ENCODE measurements around the gene TOLLIP. TPM values are rescaled to one million over a fixed set of nuclear protein-coding genes. Genes with fewer than 3 reads are reported as not detected.
"Not testable (repeated sequence)": the region's sequence is repeated elsewhere in the genome, so short reads cannot be mapped to it uniquely, and the experiment has no call there.

Gene TOLLIP
- total RNA-seq (10 to 100 TPM; 44.4 to 54.1 (median 50.8) TPM), total RNA-seq (24.3 to 76.0 (median 41.4) reads per million in 29 experiments)
- 13.0 TPM for total RNA-seq (2013)

DNA sequence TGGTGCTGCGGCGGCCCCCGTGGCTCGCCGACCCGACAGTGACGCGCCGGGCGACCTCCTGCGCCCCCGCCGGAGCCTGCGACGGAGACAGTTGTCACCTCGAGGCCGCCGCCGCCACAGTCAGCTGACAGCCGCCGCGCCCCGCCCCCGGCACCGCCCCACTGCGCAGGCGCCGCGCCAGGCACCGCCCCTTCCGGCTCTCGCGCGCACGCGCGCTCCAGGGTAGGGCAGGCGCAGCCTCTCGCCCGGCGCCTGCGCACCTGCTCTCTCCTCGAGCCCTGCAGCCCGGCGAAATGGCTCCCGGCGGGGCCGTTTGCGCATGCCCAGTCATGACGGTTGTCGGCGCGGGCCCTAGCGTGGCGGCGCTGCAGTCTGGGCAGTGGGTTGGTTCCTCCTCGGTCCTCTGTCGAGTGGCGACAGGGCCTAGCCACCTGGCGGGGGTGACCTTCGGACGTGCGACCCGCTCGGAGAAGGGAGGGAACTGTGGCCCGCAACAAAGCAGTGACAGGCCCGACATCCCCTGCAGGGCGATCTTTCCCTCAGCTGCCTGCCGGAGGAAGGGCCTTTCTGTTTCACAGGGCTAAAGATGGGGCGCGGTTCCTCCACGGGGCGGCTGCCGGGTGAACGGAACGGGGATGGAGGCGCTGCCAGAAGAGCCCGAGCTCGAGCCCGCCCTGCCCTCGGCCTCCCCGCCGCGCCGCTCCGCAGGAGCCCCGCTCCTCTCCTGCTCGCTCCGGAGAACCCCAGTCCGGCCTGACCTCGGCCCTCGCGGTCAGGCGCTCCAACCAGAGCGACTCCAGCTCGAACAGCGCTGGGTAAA, at the start of gene TOLLIP:
TOLLIP (minus strand) TSS at position 135 of the 820 bp plus-strand sequence; CDS start at position 1, 134 bp downstream.
- Histone ChIP-seq H3K4me1 (ENCODE audit: control insufficient read depth in 1 of 2, extremely low read depth in 1 of 2, insufficient read depth in 2 of 2, low read length in 2 of 2) (peaks cover 11 to 55% of the 10 kb centered on the region in 2 experiments), H3K27ac (ENCODE audit: low read length) (peak within 1 kb of the TSS; percentile 96), H3K4me3 (ENCODE audit: control insufficient read depth in 1 of 2, extremely low read depth in 1 of 2, low read length in 1 of 2) (peak within 1 kb of the TSS; percentile 65 to 87), H3K36me3 (ENCODE audit: control insufficient read depth in 2 of 2, extremely low read depth in 1 of 2, insufficient read depth in 1 of 2, low read length in 1 of 2) (peaks cover 0 to 12% of the 10 kb centered on the region in 2 donors), H3K9me3 (no peaks in the 10 kb centered on the region), H3K27me3 (replicated peaks in 1 of 2; ENCODE audit: control insufficient read depth in 2 of 2, extremely low read depth in 1 of 2, insufficient read depth in 2 of 2, low read length in 1 of 2) (no peaks in the 10 kb centered on the region)
- DNase-seq (peak; percentile 91 to 99 (median 97)), ATAC-seq (replicated peaks in 1 of 4) (peak; percentile 84 to 87 (median 84))
- no peaks in the 10 kb centered on the region for H3K27me3 Mint-ChIP-seq
- 3% methylated on average over 97 of the region's 97 CpGs for WGBS (ENCODE audit: insufficient coverage)
- peak within 1 kb of the TSS; percentile 85 to 89 (median 88) for H3K4me3 Mint-ChIP-seq
- peaks cover 3% of the 10 kb centered on the region for H3K36me3 Mint-ChIP-seq
- H3K27ac Mint-ChIP-seq, result peak within 1 kb of the TSS; percentile 92 to 97
- H3K9me3 Mint-ChIP-seq, result peaks cover 0 to 4% (median 0%) of the 10 kb centered on the region in 3 donors
- H3K4me1 Mint-ChIP-seq, result peaks cover 49 to 51% (median 50%) of the 10 kb centered on the region in 3 donors
- ChIA-PET POLR2A (interaction anchor here (0.7 to 1.2 kb wide), 3 partner anchors 46 to 284 kb away, joined by 3 read pairs; no protein-coding TSS in a partner anchor), CTCF (no interaction called here)

- POLR2A ChIA-PET; H3K4me1 ChIP-seq (ENCODE audit: control insufficient read depth in 1 of 2, extremely low read depth in 1 of 2, insufficient read depth in 2 of 2, low read length in 2 of 2); CTCF ChIA-PET; H3K36me3 ChIP-seq (ENCODE audit: control insufficient read depth in 2 of 2, extremely low read depth in 1 of 2, insufficient read depth in 1 of 2, low read length in 1 of 2); H3K9me3 Mint-ChIP-seq; DNase-seq; H3K9me3 ChIP-seq; H3K36me3 Mint-ChIP-seq; H3K4me3 Mint-ChIP-seq; H3K27ac Mint-ChIP-seq; H3K27ac ChIP-seq (ENCODE audit: low read length); H3K4me1 Mint-ChIP-seq; ATAC-seq (replicated peaks in 1 of 4); H3K4me3 ChIP-seq (ENCODE audit: control insufficient read depth in 1 of 2, extremely low read depth in 1 of 2, low read length in 1 of 2): not testable (repeated sequence)
- WGBS (ENCODE audit: insufficient coverage), result 88% methylated on average over 13 of the region's 17 CpGs
- H3K27me3 ChIP-seq (replicated peaks in 1 of 2; ENCODE audit: control insufficient read depth in 2 of 2, extremely low read depth in 1 of 2, insufficient read depth in 2 of 2, low read length in 1 of 2), result peaks cover 0 to 42% of the 10 kb centered on the region in 2 experiments
- peaks cover 15 to 24% of the 10 kb centered on the region in 2 donors for H3K27me3 Mint-ChIP-seq
These were observed 49.5 kb upstream of the TOLLIP start for GRCh38 chr11:1358931-1359330.

GRCh38 chr11:1358286-1358685, 48.9 kb upstream of the TOLLIP start:
- no peak for DNase-seq
- WGBS (ENCODE audit: insufficient coverage), result 58% methylated on average over 7 of the region's 16 CpGs
- H3K27ac Mint-ChIP-seq, result no peak overlapping the region
- ATAC-seq (replicated peaks in 1 of 4), result no peak
- H3K4me1 ChIP-seq (ENCODE audit: control insufficient read depth in 1 of 2, extremely low read depth in 1 of 2, insufficient read depth in 2 of 2, low read length in 2 of 2), result no peaks in the 10 kb centered on the region
- no peaks in the 10 kb centered on the region for H3K9me3 Mint-ChIP-seq
- H3K4me1 Mint-ChIP-seq, result no peaks in the 10 kb centered on the region
- no peak overlapping the region for H3K4me3 ChIP-seq (ENCODE audit: control insufficient read depth in 1 of 2, extremely low read depth in 1 of 2, low read length in 1 of 2)
- no peak overlapping the region for H3K4me3 Mint-ChIP-seq
- peaks cover 15 to 24% of the 10 kb centered on the region in 2 donors for H3K27me3 Mint-ChIP-seq
- POLR2A ChIA-PET, result no interaction called here
- H3K27me3 ChIP-seq (replicated peaks in 1 of 2; ENCODE audit: control insufficient read depth in 2 of 2, extremely low read depth in 1 of 2, insufficient read depth in 2 of 2, low read length in 1 of 2), result peaks cover 0 to 46% of the 10 kb centered on the region in 2 experiments
- CTCF ChIA-PET, result no interaction called here
- H3K36me3 ChIP-seq (ENCODE audit: control insufficient read depth in 2 of 2, extremely low read depth in 1 of 2, insufficient read depth in 1 of 2, low read length in 1 of 2), result no peaks in the 10 kb centered on the region
- no peaks in the 10 kb centered on the region for H3K36me3 Mint-ChIP-seq
- no peaks in the 10 kb centered on the region for H3K9me3 ChIP-seq
- H3K27ac ChIP-seq (ENCODE audit: low read length), result no peak overlapping the region

DNA sequence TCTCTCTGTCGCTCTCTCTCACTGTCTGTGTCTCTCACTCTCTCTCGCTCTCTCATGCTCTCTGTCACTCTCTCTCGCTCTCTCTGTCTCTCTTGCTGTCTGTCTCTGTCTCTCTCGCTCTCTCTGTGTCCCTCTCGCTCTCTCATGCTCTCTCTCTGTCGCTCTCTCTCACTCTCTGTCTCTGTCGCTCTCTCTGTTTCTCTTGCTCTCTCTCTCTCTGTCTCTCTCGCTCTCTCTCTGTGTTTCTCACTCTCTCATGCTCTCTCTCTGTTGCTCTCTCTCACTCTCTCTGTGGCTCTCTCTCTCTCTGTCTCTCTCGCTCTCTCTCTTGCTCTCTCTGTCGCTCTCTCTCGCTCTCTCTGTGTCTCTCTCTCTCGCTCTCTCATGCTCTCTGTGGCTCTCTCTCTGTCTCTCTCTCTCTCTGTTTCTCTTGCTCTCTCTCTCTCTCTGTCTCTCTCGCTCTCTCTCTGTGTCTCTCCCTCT, 47.1 kb upstream of the TOLLIP start:
- Histone ChIP-seq H3K27me3 (replicated peaks in 1 of 2; ENCODE audit: control insufficient read depth in 2 of 2, extremely low read depth in 1 of 2, insufficient read depth in 2 of 2, low read length in 1 of 2) (peaks cover 0 to 41% of the 10 kb centered on the region in 2 experiments), H3K4me3 (ENCODE audit: control insufficient read depth in 1 of 2, extremely low read depth in 1 of 2, low read length in 1 of 2) (no peak overlapping the region), H3K9me3 (no peaks in the 10 kb centered on the region), H3K36me3 (ENCODE audit: control insufficient read depth in 2 of 2, extremely low read depth in 1 of 2, insufficient read depth in 1 of 2, low read length in 1 of 2) (no peaks in the 10 kb centered on the region), H3K4me1 (ENCODE audit: control insufficient read depth in 1 of 2, extremely low read depth in 1 of 2, insufficient read depth in 2 of 2, low read length in 2 of 2) (no peaks in the 10 kb centered on the region), H3K27ac (ENCODE audit: low read length) (no peak overlapping the region)
- H3K4me1 Mint-ChIP-seq, result no peaks in the 10 kb centered on the region
- no peak overlapping the region for H3K27ac Mint-ChIP-seq
- ATAC-seq (replicated peaks in 1 of 4), result no peak
- H3K4me3 Mint-ChIP-seq, result no peak overlapping the region
- no peak for DNase-seq
- no peaks in the 10 kb centered on the region for H3K9me3 Mint-ChIP-seq
- H3K36me3 Mint-ChIP-seq, result no peaks in the 10 kb centered on the region
- ChIA-PET CTCF (no interaction called here), POLR2A (no interaction called here)
- H3K27me3 Mint-ChIP-seq, result peaks cover 15 to 22% of the 10 kb centered on the region in 2 donors
- WGBS (ENCODE audit: insufficient coverage), result 85% methylated on average over 12 of the region's 13 CpGs

DNA sequence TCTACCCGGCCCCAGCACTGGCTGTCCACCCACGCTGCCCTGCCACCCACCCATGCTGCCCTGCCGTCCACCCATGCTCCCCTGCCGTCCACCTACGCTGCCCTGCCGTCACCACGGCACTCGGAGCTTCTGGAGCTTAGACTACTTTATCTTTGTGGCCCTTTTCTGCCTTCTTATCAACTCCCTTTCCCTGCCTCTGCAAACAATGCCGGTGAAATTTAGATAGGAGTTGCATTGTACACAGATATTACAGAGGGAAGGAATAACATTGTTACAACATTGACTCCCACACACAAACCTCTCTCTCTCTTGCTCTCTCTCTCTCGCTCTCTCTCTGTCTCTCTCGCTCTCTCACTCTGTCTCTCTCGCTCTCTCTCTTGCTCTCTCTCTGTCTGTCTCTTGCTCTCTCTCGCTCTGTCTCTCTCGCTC, 46.6 kb upstream of the TOLLIP start:
- no peak overlapping the region for H3K4me3 Mint-ChIP-seq
- ChIA-PET POLR2A (no interaction called here), CTCF (no interaction called here)
- no peaks in the 10 kb centered on the region for H3K4me1 ChIP-seq (ENCODE audit: control insufficient read depth in 1 of 2, extremely low read depth in 1 of 2, insufficient read depth in 2 of 2, low read length in 2 of 2)
- H3K4me3 ChIP-seq (ENCODE audit: control insufficient read depth in 1 of 2, extremely low read depth in 1 of 2, low read length in 1 of 2), result no peak overlapping the region
- no peaks in the 10 kb centered on the region for H3K9me3 ChIP-seq
- ATAC-seq (replicated peaks in 1 of 4) (no peak), DNase-seq (no peak)
- no peak overlapping the region for H3K27ac Mint-ChIP-seq
- no peak overlapping the region for H3K27ac ChIP-seq (ENCODE audit: low read length)
- no peaks in the 10 kb centered on the region for H3K36me3 Mint-ChIP-seq
- peaks cover 0 to 40% of the 10 kb centered on the region in 2 experiments for H3K27me3 ChIP-seq (replicated peaks in 1 of 2; ENCODE audit: control insufficient read depth in 2 of 2, extremely low read depth in 1 of 2, insufficient read depth in 2 of 2, low read length in 1 of 2)
- H3K27me3 Mint-ChIP-seq, result peaks cover 15 to 22% of the 10 kb centered on the region in 2 donors
- 72% methylated on average over 5 of the region's 14 CpGs for WGBS (ENCODE audit: insufficient coverage)
- H3K9me3 Mint-ChIP-seq, result no peaks in the 10 kb centered on the region
- H3K36me3 ChIP-seq (ENCODE audit: control insufficient read depth in 2 of 2, extremely low read depth in 1 of 2, insufficient read depth in 1 of 2, low read length in 1 of 2), result no peaks in the 10 kb centered on the region
- no peaks in the 10 kb centered on the region for H3K4me1 Mint-ChIP-seq

DNA sequence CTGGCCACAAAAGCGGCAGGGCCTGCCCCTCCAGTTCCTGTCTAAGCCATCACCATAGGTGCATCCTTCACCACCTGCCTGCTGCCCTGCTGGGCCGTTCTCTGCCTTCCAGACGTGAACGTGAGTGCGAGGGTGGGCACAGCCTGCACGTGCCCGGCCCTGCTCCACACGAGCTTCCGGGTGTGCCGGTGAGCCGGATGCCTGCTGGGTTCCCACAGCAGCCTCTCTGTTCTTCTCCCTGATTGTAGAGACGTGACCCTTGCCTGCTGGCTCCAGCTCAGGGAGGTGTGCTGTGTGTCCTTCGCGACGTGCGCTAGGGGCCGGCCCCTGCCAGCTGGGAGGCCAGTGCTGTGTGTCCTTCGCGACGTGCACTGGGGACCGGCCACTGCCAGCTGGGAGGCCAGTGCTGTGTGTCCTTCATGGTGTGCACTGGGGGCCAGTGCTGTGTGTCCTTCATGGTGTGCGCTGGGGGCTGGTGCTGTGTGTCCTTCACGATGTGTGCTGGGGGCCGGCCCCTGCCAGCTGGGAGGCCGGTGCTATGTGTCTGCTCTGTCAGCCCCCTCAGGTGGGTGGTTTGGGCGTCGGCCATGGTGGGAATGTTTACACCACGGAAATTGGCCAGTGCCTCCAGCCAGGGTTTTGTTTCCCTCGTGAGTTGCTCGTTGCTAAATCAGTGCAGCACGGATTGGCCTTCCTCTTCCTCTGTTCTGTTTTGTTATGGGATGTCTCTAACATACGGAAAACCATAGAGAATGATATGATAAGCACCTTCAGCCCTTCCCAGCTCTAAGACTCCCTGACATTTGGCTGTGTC, 44.9 kb upstream of the TOLLIP start:
- H3K27ac ChIP-seq (ENCODE audit: low read length), result no peak overlapping the region
- H3K4me3 Mint-ChIP-seq, result no peak overlapping the region
- ChIA-PET CTCF (no interaction called here), POLR2A (no interaction called here)
- H3K27me3 Mint-ChIP-seq, result peaks cover 15 to 20% of the 10 kb centered on the region in 2 donors
- H3K4me1 Mint-ChIP-seq, result no peaks in the 10 kb centered on the region
- H3K4me1 ChIP-seq (ENCODE audit: control insufficient read depth in 1 of 2, extremely low read depth in 1 of 2, insufficient read depth in 2 of 2, low read length in 2 of 2), result no peaks in the 10 kb centered on the region
- H3K9me3 ChIP-seq, result no peaks in the 10 kb centered on the region
- no peak for DNase-seq
- no peak for ATAC-seq (replicated peaks in 1 of 4)
- H3K9me3 Mint-ChIP-seq, result no peaks in the 10 kb centered on the region
- no peak overlapping the region for H3K27ac Mint-ChIP-seq
- peaks cover 0 to 27% of the 10 kb centered on the region in 2 experiments for H3K27me3 ChIP-seq (replicated peaks in 1 of 2; ENCODE audit: control insufficient read depth in 2 of 2, extremely low read depth in 1 of 2, insufficient read depth in 2 of 2, low read length in 1 of 2)
- 86% methylated on average over 28 of the region's 32 CpGs for whole genome bisulfite sequencing (ENCODE audit: insufficient coverage)
- no peak overlapping the region for H3K4me3 ChIP-seq (ENCODE audit: control insufficient read depth in 1 of 2, extremely low read depth in 1 of 2, low read length in 1 of 2)
- H3K36me3 ChIP-seq (ENCODE audit: control insufficient read depth in 2 of 2, extremely low read depth in 1 of 2, insufficient read depth in 1 of 2, low read length in 1 of 2), result no peaks in the 10 kb centered on the region
- no peaks in the 10 kb centered on the region for H3K36me3 Mint-ChIP-seq

Measured in T-cell (primary cell).